NCI-H1417 treated with DMSO at 0.1 percent for 48 hours (cell line): ENCODE results near the gene OR1S2.
"Not testable (repeated sequence)": the region's sequence is repeated elsewhere in the genome, so short reads cannot be mapped to it uniquely, and the experiment has no call there.

ENCODE experiments used
- DNase-seq: peaks from one replicate; lab custom pipeline; 2025; lab: John Stamatoyannopoulos, UW

OR1S2 gene, protein sequence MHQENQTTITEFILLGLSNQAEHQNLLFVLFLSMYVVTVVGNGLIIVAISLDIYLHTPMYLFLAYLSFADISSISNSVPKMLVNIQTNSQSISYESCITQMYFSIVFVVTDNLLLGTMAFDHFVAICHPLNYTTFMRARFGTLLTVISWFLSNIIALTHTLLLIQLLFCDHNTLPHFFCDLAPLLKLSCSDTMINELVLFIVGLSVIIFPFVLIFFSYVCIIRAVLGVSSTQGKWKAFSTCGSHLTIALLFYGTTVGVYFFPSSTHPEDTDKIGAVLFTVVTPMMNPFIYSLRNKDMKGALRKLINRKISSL

DNA sequence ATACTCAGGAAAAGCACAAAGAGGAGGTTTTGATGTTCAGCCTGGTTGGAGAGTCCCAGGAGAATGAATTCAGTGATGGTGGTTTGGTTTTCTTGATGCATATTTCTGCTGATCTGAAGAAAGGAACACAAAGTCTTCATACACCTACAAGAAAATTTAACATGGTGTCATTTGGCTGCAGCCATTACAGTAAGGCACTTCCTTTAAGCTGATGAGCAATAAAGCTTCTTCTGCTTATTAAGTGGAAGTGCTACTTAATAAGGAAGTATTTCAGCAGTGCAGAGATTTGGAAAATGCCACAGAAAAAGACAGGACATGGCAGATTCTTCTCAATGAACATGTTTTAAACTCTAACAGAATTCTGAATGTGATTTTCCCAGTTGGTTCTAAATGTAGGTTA is at the start of gene OR1S2:
OR1S2 (minus strand) TSS at position 101 of the 400 bp plus-strand sequence; CDS start at position 101, 0 bp downstream.
- DNase-seq, result no peak

DNA sequence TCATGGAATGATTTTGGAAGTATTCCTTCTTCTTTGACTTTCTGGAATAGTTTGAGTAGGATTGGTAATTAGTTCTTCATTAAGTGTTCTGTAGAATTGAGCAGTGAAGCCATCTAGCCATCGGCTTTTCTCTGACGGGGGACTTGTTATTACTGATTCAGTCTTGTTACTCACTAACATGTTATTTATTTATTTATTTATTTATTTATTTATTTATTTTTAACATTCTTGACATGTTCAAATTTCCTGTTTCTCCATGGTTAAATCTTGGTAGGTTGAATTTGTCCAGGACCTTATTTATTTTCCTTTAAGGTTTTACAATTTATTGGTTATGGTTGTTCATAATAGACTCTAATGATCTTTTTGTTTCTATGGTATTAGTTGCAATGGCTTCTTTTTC is 40.0 kb upstream of the OR1S2 start:
- no peak for DNase-seq

DNA sequence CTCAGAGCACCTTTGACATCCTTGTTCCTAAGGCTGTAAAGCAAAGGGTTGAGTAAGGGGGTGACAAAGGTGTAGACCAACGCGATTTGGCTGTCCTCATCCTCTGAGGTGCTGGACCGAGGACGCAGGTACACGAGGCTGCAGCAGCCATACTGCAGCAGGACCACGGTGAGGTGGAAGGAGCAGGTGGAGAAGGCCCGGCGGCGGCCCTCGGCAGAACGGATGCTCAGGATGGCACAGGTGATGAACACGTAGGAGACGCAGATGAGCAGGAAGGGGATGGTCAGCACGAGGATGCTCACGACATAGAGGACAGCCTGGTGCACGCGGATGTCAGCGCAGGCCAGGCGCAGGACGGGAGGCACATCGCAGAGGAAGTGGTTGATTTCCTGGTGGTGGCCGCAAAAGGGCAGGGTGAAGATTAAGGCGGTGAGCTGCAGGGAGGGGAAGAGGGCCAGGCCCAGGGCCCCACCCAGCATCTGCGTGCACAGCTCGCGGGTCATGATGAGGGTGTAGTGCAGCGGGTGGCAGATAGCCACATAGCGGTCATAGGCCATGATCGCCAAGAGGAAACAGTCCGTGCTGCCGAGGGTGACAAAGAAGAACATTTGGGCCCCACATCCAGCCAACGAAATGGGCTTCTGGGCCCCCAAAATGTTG is 24.1 kb upstream of the OR1S2 start:
- DNase-seq, result no peak

DNA sequence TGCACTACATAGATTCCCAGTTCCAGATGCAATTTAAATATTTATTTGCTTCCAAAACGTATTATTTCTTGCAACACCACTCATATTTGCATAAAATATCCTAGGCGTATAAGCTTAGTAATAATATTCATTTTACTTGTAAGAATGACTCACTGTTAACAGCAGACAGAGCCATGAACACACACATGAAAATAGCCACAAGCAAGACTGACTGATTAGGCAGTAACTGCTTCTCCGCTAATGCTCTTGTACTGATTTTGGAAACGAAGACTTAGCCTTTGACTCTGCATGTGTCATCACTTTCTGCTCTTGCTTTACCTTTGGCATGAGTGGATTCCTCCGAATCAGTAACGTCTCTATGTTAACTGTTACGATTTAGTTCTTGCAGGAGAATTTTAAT is 18.8 kb upstream of the OR1S2 start:
- no peak for DNase-seq

DNA sequence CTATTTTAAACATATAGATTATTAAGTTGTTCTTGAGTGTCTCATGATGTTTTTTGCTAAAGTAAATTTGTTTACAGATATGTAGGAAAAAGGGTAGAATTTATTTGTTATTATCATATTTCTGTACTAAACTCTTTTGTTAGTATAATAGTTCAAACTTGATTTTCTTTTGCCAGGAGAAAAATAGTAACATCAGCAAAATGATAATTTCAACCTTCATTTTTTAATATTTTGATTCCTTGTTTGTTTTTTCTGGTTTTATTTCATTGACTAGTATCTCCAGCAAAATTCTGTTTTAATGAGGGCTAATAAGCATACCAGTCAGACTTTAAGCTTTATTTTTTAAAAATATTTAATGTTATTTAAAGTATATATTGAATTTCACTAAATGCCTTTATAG is 12.5 kb upstream of the OR1S2 start:
- no peak for DNase-seq

DNA sequence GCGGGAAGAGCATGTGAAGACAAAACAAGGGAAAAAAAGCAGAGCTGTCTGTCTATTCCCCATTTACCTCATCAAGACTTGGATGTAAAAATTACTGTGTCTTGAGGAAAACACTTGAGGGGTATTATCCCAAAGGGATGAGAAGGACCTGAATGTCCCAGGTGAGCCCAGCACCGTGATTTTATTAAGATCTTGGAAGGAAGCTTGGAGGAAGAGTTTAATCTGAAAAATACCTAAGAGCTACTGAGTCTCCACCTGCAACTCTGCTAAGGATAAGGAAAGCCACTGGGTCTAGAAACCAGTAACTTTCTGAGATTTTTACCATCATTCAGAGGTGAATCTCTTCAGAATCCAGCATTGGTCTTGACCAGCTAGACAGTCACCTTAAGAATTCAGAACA is 8.5 kb upstream of the OR1S2 start, which contains the start of gene OR1S1:
OR1S1 (plus strand) TSS at position 301 of the 400 bp plus-strand sequence.
- DNase-seq, result not testable (repeated sequence)

DNA sequence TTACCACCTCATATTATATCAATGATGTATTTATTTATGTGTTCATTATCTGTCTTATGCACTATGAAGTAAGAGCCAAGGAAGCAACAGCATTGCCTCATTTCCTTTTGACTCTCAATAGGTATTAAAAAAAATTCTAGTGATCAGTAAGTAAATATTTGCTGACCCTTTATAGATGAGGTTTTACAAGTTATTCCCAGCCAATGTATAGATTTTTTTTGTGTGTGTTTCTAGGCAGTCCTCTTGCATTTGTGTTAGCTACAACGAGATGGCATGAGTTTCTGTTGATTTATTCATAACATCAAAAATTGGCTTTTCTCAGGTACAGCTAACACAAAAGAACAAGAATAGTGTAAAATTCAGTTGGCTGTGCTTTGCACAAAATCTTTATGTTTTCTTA is 4.7 kb downstream of the OR1S2 start:
- no peak for DNase-seq

DNA sequence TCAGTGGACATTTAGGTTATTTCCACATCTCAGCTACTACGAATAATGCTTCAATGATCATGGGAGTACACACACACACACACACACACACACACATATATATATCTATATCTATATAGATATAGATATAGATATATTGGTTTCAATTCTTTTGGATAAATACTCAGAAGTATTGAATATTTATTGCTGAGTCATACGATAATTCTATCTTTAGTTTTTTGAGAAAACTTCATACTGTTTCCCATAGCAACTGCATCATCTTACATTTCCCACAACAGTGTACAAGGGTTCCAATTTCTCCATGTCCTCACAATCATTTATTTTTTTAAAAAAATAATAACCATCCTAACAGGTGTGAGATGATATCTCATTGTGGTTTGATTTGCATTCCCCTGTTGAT is 8.0 kb downstream of the OR1S2 start:
- no peak for DNase-seq

DNA sequence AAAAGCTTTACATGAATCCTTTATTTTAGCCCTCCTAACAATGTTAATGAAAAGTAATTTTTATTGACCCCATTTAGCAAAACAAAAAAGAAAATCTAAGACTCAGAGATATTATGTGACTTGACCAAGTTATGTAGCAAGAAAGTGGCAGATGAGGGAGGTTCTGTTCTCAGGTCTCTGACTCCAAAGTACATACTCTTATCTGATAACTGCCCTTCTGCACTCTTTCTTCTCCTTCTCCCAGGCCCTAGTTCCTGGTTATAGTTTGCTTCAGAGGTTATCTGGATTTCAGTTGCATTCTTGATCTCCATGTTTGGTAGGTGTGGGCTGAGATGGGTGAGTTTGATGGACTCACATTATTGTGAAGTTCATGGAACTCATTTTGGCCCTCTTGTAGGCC is 10.6 kb downstream of the OR1S2 start:
- no peak for DNase-seq

DNA sequence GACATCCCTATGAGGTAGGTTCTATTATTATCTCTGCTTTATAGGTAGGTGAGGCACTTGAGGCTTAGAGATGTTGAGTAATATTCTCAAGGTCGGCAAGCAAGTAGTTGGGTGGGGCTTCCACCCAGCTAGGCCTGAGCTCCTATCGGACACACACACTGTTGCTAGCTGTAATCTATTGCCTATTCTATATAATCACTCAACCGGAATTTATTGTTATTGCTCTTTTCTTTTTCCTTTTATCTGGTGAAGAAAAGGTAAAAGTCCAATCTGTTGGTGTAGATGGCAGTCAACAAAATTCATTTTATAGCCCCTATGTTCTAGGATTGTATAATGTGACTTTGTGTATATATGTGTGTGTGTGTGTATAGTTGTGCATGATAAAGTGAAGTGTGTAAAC is 11.7 kb downstream of the OR1S2 start:
- DNase-seq, result no peak

DNA sequence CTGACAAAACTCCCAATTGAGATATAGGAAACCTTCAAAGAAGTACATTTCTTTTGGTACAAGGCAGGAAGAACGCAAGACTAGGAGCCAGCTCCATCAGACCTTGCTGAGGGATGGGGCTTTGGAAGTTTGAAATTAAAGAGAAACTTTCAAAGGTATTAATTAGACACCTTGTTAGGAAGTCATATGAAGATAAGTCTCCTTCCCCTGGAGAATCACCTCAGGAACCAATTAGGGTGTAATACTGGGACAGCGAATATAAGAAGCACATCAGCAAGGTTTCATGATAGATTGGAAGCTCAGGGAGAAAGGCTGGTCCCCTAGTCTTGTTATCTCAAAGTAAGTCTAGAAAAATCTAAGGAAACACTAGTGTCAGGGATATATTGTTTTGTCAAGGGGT is 15.2 kb downstream of the OR1S2 start, which contains the start of gene OR9Q2:
OR9Q2 (plus strand) TSS at position 301 of the 400 bp plus-strand sequence. CDS start 1,421 bp downstream, outside the sequence.
- DNase-seq, result no peak

DNA sequence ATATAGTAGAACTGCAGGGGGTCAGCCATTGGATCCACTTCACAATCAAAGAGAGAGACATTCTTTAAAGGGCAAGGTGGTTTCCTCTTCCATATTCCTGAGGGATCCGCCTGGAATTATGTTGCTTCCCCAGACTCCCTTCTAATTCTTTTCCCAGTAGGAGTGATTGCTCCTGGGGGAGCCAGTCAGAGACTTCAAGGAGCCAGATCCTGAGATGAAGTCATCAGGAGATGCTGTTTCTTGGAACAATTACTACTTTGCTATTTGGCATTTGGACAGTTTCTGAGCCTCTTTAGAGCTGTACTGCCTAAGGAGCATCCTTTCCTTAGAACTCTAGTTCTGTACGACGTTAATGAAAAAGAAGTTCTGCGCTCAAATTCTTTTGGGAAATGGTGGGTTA is 17.0 kb downstream of the OR1S2 start:
- DNase-seq, result no peak

DNA sequence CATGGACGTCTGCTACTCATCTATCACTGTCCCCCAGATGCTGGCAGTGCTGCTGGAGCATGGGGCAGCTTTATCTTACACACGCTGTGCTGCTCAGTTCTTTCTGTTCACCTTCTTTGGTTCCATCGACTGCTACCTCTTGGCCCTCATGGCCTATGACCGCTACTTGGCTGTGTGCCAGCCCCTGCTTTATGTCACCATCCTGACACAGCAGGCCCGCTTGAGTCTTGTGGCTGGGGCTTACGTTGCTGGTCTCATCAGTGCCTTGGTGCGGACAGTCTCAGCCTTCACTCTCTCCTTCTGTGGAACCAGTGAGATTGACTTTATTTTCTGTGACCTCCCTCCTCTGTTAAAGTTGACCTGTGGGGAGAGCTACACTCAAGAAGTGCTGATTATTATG is 24.3 kb downstream of the OR1S2 start:
- no peak for DNase-seq

DNA sequence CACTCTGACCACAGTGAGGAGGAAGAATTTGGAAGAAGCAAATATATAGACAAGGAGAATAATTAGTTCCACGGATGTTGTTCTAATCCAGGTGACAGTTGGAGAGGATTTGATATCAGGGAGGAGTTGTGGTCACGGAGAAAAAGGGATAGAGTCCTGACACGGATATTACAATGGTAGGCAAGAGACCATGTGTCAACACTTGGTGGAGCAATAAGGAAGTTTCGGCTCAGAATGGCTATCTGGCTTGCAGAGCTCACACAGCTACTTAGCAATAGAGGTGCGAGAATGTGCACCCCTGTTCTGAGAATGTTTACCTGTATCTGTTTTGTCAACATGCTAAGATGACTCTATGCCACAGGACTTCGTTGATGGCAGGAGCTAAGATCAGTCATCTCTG is 25.5 kb downstream of the OR1S2 start:
- no peak for DNase-seq

DNA sequence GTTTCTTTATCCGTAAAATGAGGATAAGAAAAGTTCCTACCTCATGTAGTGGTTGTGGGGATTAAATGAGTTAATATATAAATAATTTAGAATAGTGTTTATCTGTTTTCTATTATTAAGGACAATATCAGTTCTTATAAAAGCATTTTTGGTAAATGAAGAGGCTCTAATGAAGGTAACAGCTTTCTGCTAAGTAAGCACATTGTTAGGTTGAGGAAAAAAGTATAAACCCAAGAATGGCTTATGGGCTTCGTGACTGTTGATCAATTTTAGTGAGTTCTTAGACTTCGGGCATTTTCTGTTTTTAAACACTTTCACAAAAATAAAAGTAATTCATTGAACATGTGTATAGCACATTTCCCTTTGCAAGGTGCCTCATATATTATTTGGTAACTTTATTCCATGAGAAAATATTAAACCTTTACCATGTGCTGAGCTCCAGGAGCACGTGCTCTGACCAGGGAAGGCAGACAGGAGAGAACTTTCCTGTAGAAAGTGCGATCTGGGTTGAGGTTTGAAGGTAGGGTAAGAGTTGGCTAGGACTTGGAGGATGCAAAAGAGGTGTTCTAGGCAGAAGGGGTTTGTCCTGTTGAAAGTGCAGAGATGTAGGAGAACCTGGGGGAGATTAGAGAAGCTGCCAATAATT is 26.4 kb downstream of the OR1S2 start:
- no peak for DNase-seq

DNA sequence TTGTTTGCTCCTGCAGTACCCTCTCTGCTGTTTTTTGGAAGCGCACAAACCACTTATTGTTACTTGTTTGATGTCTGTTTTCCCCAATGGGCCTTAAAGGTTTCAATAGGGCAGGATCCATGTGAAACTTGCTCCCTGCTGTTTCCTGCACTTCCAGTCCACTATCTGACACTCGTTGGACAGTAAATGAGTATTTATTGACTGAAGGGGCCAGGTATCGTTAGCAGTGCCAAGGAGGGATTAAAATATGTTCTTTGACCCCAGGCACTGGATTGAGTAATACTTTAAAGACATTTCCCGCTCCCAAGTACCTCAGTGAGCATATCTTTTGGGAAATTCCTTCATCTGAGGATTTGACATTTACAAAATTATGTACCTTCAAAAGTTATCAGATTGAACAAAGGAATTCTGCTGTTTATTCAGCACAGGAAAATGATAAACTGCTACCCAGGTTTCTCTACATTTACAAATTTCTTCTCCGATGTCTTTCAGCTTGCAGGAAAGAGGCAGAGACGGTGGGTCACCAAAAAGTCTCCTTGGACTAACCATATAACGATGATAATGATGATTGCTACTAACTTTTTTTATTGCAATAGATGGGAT is 38.3 kb downstream of the OR1S2 start:
- no peak for DNase-seq

DNA sequence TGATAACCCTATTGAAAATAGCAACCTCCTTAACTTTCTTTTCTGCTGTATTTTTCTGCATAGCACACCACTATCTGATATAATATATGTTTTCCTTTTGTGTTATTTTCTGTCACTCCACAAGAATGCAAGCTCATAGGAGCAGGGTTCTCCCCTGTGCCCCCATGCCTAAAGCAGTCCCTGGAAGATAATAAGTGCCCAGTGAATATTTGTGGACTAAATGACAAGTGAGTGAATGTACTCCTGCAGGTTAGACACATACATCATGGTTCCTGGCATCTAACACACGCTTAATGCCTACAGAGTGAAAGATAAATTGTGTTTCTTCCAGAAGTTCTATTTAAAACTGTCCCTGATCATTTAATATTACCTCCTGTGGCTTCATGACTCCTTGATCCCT is 39.0 kb downstream of the OR1S2 start:
- no peak for DNase-seq

DNA sequence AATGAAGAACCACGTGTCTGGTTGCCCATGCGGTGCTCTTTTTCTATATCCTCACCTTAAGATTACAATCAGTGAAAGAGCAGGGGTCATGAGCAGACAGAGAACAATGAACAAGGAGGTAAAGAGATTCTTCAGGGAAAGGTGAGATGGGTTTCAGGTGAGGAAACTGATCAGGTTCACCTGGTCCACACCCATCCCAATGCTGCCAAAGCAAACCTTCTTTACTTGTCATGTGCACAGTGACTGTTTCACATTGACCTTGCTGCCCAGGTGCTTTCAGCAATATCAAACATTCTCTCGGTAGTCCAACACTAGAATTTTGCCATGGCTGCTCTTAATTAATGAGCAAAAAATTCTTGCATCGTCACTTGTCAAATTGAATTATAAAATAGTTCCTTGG is 39.6 kb downstream of the OR1S2 start:
- no peak for DNase-seq
